HFF-Myc (cell line): ENCODE data around the gene CAD.
"Not testable (repeated sequence)": the region's sequence is repeated elsewhere in the genome, so short reads cannot be mapped to it uniquely, and the experiment has no call there.

Source experiments
- DNase-seq: peaks from one replicate; pipeline ENCODE4 v3.0.0-alpha.2; 2011; ENCODE audit warnings: low read depth; ENCODE audit errors: extremely low read depth
- H3K4me3 ChIP-seq: replicated peaks from 2 replicates; pipeline ENCODE4 v1.5.1; 2011; ENCODE audit warnings: low read depth, mild to moderate bottlenecking, control low read depth, low read length
- TF ChIP-seq, protein P1 (sequence below): IDR thresholded peaks from 2 replicates; pipeline ENCODE4 v1.5.1; 2012; ENCODE audit warnings: mild to moderate bottlenecking, low read depth, low read length, control low read depth; ENCODE audit errors: missing control alignments

Gene CAD

DNA sequence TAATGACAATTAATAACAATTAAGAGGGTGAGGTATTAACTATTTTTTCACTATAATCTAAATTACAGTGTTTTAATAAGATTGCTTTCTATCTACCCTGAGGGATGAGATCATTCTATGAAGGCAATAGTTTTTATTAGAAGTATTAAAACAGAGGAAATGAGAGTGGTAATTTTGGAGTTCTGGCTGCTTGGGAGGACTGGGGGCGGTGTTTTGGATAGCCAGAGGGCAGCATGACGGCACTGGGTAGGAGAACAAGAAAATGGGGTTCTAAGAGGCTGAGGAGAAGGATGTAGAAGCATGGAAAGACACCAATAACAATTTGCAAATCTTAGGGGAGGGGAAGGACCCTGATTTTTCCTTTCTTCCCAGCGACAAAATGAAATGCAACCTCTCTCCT lies 53.0 kb downstream of the CAD start:
- no peak overlapping the region for H3K4me3 ChIP-seq
- no peak for DNase-seq
- TF ChIP-seq, protein P1, sequence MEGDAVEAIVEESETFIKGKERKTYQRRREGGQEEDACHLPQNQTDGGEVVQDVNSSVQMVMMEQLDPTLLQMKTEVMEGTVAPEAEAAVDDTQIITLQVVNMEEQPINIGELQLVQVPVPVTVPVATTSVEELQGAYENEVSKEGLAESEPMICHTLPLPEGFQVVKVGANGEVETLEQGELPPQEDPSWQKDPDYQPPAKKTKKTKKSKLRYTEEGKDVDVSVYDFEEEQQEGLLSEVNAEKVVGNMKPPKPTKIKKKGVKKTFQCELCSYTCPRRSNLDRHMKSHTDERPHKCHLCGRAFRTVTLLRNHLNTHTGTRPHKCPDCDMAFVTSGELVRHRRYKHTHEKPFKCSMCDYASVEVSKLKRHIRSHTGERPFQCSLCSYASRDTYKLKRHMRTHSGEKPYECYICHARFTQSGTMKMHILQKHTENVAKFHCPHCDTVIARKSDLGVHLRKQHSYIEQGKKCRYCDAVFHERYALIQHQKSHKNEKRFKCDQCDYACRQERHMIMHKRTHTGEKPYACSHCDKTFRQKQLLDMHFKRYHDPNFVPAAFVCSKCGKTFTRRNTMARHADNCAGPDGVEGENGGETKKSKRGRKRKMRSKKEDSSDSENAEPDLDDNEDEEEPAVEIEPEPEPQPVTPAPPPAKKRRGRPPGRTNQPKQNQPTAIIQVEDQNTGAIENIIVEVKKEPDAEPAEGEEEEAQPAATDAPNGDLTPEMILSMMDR, result no peak

DNA sequence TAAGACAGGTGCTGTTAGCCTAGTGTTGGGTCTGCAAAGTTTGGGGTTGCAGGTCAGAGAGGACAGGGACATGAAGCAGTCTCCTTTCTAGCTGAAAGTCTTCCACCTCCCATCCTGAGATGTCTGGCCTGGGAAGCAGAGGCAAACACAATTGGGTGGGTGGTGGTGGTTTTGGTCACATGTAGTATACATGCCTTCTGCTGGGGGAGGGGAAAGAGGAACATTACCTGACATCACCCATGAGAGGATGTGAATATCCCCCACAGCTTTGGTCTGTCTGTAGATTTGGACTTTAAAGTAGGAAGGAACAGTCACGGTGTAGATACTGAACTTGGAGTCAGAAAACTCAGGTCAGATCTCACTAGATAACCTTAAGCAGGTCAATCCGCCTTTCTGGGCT lies 53.5 kb downstream of the CAD start:
- H3K4me3 ChIP-seq, result no peak overlapping the region
- TF ChIP-seq, protein P1, result no peak
- no peak for DNase-seq

DNA sequence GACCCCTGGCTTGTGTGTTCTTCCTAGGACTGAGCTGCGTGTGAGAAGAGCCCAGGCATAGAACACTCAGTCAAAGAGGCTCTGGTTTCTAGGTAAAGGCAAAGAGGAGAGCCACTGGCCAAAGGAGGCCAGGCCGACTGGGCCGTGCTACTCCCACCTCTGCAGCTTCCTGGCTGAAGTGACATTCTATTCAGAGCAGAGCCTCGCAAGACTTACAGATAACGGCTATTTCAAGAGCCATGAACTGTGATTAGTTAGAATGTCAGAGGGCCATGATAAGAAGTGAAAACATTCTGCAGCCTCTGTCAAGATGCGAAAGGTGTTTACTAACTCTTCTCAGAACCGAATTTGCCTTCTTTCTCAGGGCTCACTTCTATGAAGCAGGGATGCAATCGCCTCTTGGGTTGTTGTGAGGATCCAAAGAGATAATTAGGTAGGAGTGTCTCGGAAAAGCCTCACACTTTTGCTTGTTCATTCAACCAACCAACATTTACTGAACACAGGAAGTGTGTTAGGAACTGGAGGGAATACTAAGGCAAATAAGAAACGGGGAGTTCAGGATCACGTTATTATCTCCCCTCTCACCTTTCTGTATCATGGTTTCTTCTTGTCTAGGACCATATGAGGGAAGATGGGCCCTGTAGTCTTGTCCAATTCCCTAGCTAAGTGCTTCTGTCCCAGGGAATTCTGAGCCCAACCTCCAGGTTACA lies 54.6 kb downstream of the CAD start:
- TF ChIP-seq, protein P1, result no peak
- DNase-seq, result no peak
- no peak overlapping the region for H3K4me3 ChIP-seq

DNA sequence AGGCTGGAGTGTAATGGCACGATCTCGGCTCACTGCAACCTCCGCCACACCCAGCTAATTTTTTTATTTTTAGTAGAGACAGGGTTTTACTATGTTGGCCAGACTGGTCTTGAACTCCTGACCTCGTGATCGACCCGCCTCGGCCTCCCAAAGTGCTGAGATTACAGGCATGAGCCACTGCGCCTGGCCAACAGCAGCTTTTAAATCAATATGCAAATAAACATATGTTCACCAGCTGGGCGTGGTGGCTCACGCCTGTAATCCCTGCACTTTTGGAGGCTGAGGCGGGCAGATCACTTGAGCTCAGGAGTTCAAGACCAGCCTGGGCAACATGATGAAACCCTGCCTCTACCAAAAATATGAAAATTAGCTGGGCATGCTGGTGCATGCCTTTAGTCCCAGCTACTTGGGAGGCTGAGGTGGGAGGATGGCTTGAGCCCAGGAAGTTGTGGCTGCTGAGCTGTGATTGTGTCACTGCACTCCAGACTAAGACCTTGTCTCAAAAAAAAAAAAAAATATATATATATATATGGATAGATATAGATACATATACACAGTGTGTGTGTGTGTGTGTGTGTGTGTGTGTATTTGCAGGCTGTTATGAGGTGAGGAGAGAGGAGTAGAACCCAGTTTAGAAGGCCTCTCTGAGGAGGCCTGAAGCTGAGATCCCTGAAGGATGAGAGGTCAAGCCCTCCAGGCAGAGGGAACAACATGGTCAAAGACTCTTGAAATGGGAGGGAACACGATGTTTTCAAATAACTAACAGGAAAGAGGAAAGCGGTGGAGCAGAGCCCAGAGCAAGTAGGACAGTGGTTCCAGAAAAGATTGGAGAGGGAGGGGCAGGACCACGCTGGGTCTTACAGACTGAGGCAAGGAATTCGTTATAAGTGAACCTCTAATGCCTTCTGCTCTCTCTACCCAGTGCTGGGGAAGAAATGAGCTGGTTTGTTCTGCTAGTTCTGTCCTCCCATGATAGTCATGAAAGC lies 55.7 kb downstream of the CAD start:
- H3K4me3 ChIP-seq, DNase-seq: not testable (repeated sequence)

DNA sequence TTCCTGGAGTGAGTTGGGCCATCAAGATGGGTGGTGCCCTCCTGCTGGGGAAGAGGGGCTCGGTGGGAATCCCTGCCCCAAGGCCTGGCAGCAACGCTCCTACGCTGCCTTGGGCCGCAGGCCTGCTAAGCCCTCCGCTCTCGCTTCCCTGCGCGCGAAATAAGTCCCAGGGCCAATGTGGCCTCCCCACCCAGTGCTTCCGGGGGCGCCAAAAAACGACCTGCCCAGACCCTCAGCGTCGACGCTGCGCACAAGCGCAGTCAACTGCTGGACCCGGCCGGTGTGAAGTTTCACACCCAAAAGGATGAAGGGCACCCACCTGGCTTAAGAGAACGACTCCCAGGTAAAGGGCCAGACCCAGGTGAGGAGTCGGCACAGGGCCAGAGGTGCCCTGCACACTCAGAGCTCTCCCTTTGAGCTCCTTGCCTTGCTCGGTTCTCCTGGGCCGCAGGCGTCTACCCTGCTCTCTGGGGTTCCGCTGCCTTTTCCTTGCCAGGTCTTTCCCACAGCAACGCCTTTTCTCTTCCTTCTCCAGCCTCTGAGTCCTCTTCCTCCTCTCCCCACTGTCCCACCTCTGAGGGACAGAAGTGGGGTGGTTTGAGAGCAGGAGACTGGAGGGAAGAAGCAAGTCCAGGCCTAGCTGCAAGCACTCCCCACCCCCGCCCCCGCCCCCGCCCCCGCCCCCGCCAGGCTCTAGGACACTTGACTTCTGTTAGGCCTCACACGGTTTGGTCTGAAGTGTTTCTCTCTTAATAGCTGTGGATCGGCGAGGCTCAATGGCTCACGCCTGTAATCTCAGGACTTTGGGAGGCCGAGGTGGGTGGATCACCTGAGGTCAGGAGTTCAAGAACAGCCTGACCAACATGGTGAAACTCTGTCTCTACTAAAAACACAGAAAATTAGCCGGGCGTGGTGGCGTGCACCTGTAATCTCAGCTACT lies 58.3 kb downstream of the CAD start, which contains the start of gene DNAJC5G:
Gene DNAJC5G (plus strand): TSS at position 223 of the 940 bp plus-strand sequence. CDS start 1,296 bp downstream, outside the sequence.
- TF ChIP-seq, protein P1, result no peak
- DNase-seq, result no peak
- H3K4me3 ChIP-seq, result no peak within 1 kb of the TSS

DNA sequence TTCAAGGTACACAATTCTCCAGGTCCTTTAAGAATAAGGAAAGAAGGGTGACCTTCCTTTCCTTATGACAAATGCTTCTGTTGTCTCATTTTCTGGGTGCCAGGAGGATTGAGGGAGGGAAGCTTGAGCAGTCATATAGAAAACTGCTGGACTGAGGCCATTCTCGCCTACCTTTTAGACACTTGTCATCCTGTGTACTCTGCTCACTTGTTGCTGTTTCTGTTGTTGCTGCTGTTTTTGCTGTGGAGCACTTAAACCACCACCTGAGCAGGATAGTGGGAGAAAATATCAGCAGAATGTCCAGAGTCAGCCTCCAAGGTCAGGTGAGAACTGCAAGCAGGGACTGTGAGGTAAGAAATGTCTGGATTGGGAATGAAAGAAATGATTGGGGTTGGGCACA lies 60.8 kb downstream of the CAD start:
- TF ChIP-seq, protein P1, result no peak
- no peak overlapping the region for H3K4me3 ChIP-seq
- DNase-seq, result no peak
